ENCODE measurements around the gene CCT2.

CCT2 gene

GRCh38 chr12:69649529-69649928 is 64.3 kb downstream of the CCT2 start:
- no peak overlapping the region for H3K4me3 ChIP-seq (ENCODE audit: low read depth, low read length)
- no peak for DNase-seq (ENCODE audit: low read depth)
- TF ChIP-seq CTCF (IDR thresholded peaks at IDR 0.05; ENCODE audit: low read depth, low read length) (no peak), MAX (IDR thresholded peaks at IDR 0.05; ENCODE audit: low read depth, low read length) (no peak), POLR2A (IDR thresholded peaks at IDR 0.05; ENCODE audit: extremely low read depth, insufficient read length) (no peak), MYC (IDR thresholded peaks at IDR 0.05; ENCODE audit: low read depth, low read length) (no peak)

Data from NB4 (cell line).